ENCODE data around the gene THEMIS.
"Not testable (repeated sequence)": the region's sequence is repeated elsewhere in the genome, so short reads cannot be mapped to it uniquely, and the experiment has no call there.

The THEMIS gene

GRCh38 chr6:127902933-127903332, 2.1 kb upstream of the THEMIS start:
- no peak for DNase-seq (ENCODE audit: extremely low read depth, low read depth)
- no peak for TF ChIP-seq CTCF (IDR thresholded peaks at IDR 0.05; ENCODE audit: low read depth, low read length, missing control alignments)
- H3K4me3 ChIP-seq (replicated peaks; ENCODE audit: low read depth, low read length): no peak overlapping the region

- DNase-seq (ENCODE audit: extremely low read depth, low read depth): no peak
- H3K4me3 ChIP-seq (replicated peaks; ENCODE audit: low read depth, low read length): no peak overlapping the region
- TF ChIP-seq CTCF (IDR thresholded peaks at IDR 0.05; ENCODE audit: low read depth, low read length, missing control alignments): no peak
Measured at GRCh38 chr6:127897484-127897883, 3.4 kb downstream of the THEMIS start.

- H3K4me3 ChIP-seq (replicated peaks; ENCODE audit: low read depth, low read length): no peak overlapping the region
- DNase-seq (ENCODE audit: extremely low read depth, low read depth): no peak
- no peak for TF ChIP-seq CTCF (IDR thresholded peaks at IDR 0.05; ENCODE audit: low read depth, low read length, missing control alignments)
Measured at GRCh38 chr6:127894051-127894450, 6.8 kb downstream of the THEMIS start.

- no peak overlapping the region for H3K4me3 ChIP-seq (replicated peaks; ENCODE audit: low read depth, low read length)
- TF ChIP-seq CTCF (IDR thresholded peaks at IDR 0.05; ENCODE audit: low read depth, low read length, missing control alignments): no peak
- DNase-seq (ENCODE audit: extremely low read depth, low read depth): no peak
Measured at GRCh38 chr6:127893541-127893940, 7.3 kb downstream of the THEMIS start.

GRCh38 chr6:127891731-127892326, 9.0 kb downstream of the THEMIS start:
- no peak overlapping the region for H3K4me3 ChIP-seq (replicated peaks; ENCODE audit: low read depth, low read length)
- no peak for TF ChIP-seq CTCF (IDR thresholded peaks at IDR 0.05; ENCODE audit: low read depth, low read length, missing control alignments)
- DNase-seq (ENCODE audit: extremely low read depth, low read depth): no peak

GRCh38 chr6:127886603-127887002, 14.3 kb downstream of the THEMIS start:
- DNase-seq (ENCODE audit: extremely low read depth, low read depth): no peak
- no peak overlapping the region for H3K4me3 ChIP-seq (replicated peaks; ENCODE audit: low read depth, low read length)
- TF ChIP-seq CTCF (IDR thresholded peaks at IDR 0.05; ENCODE audit: low read depth, low read length, missing control alignments): no peak

GRCh38 chr6:127884134-127884533, 16.7 kb downstream of the THEMIS start:
- H3K4me3 ChIP-seq (replicated peaks; ENCODE audit: low read depth, low read length): no peak overlapping the region
- no peak for TF ChIP-seq CTCF (IDR thresholded peaks at IDR 0.05; ENCODE audit: low read depth, low read length, missing control alignments)
- no peak for DNase-seq (ENCODE audit: extremely low read depth, low read depth)

- not testable (repeated sequence) for H3K4me3 ChIP-seq (replicated peaks; ENCODE audit: low read depth, low read length); DNase-seq (ENCODE audit: extremely low read depth, low read depth)
Measured at GRCh38 chr6:127881949-127882348, 18.9 kb downstream of the THEMIS start.
